ENCODE results near the gene ATR.
"Not testable (repeated sequence)": the region's sequence is repeated elsewhere in the genome, so short reads cannot be mapped to it uniquely, and the experiment has no call there.

Gene ATR

DNA sequence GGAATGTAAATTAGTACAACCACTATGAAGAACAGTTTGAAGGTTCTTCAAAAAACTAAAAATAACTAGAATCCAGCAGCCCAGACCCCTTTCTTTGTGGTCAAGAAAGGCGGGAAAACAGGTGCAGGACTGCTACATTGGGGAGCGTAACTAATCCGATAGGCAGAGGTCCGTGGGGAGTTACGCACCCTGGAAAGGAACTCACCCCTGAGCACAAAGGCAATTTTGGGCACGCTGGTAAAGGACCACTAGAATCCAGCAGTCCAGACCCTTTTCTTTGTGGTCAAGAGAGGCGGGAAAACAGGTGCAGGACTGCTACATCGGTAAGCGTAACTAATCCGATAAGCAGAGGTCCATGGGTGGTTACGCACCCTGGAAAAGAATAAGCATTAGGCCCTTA, 140.4 kb downstream of the ATR start:
- not testable (repeated sequence) for H3K27me3 ChIP-seq (ENCODE audit: control insufficient read depth, insufficient read depth, low read length, poor library complexity, severe bottlenecking); H3K9me3 ChIP-seq (ENCODE audit: control insufficient read depth, low read length); H3K36me3 ChIP-seq (ENCODE audit: control insufficient read depth, insufficient read depth, low read length); H3K4me1 ChIP-seq (ENCODE audit: control insufficient read depth, insufficient read depth, low read length); H3K4me3 ChIP-seq (ENCODE audit: insufficient read depth, low read depth, low read length); H3K27ac ChIP-seq (ENCODE audit: insufficient read depth, low read depth, low read length, poor library complexity, severe bottlenecking)
- WGBS, 2 experiments = 86 to 94% methylated on average over 11 of the region's 11 CpGs

GRCh38 chr3:142436951-142437585, 141.5 kb downstream of the ATR start:
- H3K27ac ChIP-seq (ENCODE audit: insufficient read depth, low read depth, low read length, poor library complexity, severe bottlenecking) = no peak overlapping the region
- H3K9me3 ChIP-seq (ENCODE audit: control insufficient read depth, low read length) = no peaks in the 10 kb centered on the region
- H3K4me1 ChIP-seq (ENCODE audit: control insufficient read depth, insufficient read depth, low read length) = no peaks in the 10 kb centered on the region
- H3K4me3 ChIP-seq (ENCODE audit: insufficient read depth, low read depth, low read length) = no peak overlapping the region
- H3K36me3 ChIP-seq (ENCODE audit: control insufficient read depth, insufficient read depth, low read length) = no peaks in the 10 kb centered on the region
- no peaks in the 10 kb centered on the region for H3K27me3 ChIP-seq (ENCODE audit: control insufficient read depth, insufficient read depth, low read length, poor library complexity, severe bottlenecking)

DNA sequence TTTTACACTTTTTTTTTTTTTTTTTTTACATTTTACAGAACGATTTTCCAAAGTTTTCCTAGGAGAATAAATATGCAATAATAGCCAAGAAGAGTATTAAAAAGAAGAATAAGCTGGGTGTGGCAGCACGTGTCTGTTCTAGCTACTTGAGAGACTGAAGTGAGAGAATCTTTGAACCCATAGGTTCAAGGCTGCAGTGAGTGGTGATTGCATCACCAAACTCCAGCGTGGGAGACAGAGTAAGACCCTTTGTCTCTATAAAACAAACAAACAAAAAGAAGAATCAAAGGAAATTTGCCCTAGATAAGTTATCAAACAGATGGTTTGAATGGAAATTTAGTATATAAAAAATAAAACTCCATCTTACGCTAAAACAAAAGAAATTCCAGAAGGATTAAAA, 144.0 kb downstream of the ATR start:
- Histone ChIP-seq H3K36me3 (ENCODE audit: control insufficient read depth, insufficient read depth, low read length) (peaks cover 8% of the 10 kb centered on the region), H3K27me3 (ENCODE audit: control insufficient read depth, insufficient read depth, low read length, poor library complexity, severe bottlenecking) (no peaks in the 10 kb centered on the region), H3K9me3 (ENCODE audit: control insufficient read depth, low read length) (no peaks in the 10 kb centered on the region), H3K27ac (ENCODE audit: insufficient read depth, low read depth, low read length, poor library complexity, severe bottlenecking) (no peak overlapping the region), H3K4me3 (ENCODE audit: insufficient read depth, low read depth, low read length) (no peak overlapping the region), H3K4me1 (ENCODE audit: control insufficient read depth, insufficient read depth, low read length) (no peaks in the 10 kb centered on the region)
- WGBS, 2 experiments = 81 to 86% methylated on average over 1 to 3 of the region's 4 CpGs

DNA sequence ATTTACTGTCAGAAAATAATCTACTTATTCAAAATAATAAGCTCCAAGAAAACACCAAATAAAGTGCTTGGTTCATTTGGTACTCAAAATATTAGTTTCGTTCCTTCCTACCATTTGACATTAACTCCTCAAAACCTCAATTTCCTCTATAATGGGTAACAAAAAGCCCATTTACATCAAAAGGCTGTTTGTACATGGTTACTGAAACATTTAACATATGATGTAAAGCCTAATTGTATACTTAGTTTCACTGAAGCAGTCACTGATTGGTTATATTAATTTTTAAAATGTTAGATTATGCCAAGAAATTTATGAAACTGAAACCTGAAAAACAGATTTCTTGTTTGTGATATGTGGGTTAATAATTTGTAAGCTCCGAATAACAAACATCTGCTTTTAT, 145.4 kb downstream of the ATR start:
- WGBS, 2 experiments = 90 to 100% methylated on average over 1 of the region's 2 CpGs
- peaks cover 8% of the 10 kb centered on the region for H3K36me3 ChIP-seq (ENCODE audit: control insufficient read depth, insufficient read depth, low read length)
- no peaks in the 10 kb centered on the region for H3K4me1 ChIP-seq (ENCODE audit: control insufficient read depth, insufficient read depth, low read length)

DNA sequence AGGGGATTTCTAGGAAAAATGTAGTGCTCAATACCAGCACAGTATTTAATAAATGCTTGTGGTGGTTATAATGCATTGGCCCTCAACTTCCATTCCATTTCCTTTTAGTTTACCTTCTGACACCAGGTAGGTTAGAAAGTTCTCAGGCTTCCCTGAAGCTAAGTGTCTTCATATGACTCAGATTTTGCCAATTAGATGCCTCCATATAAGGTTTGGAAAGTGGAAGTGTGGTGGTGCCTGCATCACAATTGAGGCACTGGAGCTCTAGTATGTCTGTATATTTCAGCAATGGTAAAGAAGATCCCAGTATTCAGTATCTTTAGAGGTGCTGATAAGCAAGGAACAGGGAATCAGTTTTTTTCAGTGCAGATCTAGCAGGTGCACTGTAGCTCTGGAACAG, 149.0 kb downstream of the ATR start:
- Histone ChIP-seq H3K9me3 (ENCODE audit: control insufficient read depth, low read length) (no peaks in the 10 kb centered on the region), H3K4me1 (ENCODE audit: control insufficient read depth, insufficient read depth, low read length) (no peaks in the 10 kb centered on the region), H3K36me3 (ENCODE audit: control insufficient read depth, insufficient read depth, low read length) (peaks cover 8% of the 10 kb centered on the region), H3K27me3 (ENCODE audit: control insufficient read depth, insufficient read depth, low read length, poor library complexity, severe bottlenecking) (no peaks in the 10 kb centered on the region), H3K4me3 (ENCODE audit: insufficient read depth, low read depth, low read length) (no peak overlapping the region), H3K27ac (ENCODE audit: insufficient read depth, low read depth, low read length, poor library complexity, severe bottlenecking) (no peak overlapping the region)

More for the DNA sequence above, 145.4 kb downstream of the ATR start:
- Histone ChIP-seq H3K27me3 (ENCODE audit: control insufficient read depth, insufficient read depth, low read length, poor library complexity, severe bottlenecking) (no peaks in the 10 kb centered on the region), H3K27ac (ENCODE audit: insufficient read depth, low read depth, low read length, poor library complexity, severe bottlenecking) (no peak overlapping the region), H3K4me3 (ENCODE audit: insufficient read depth, low read depth, low read length) (no peak overlapping the region), H3K9me3 (ENCODE audit: control insufficient read depth, low read length) (no peaks in the 10 kb centered on the region)

GRCh38 chr3:142424754-142425153, 153.8 kb downstream of the ATR start:
- Histone ChIP-seq H3K9me3 (ENCODE audit: control insufficient read depth, low read length) (no peaks in the 10 kb centered on the region), H3K36me3 (ENCODE audit: control insufficient read depth, insufficient read depth, low read length) (peaks cover 6% of the 10 kb centered on the region), H3K4me3 (ENCODE audit: insufficient read depth, low read depth, low read length) (no peak overlapping the region), H3K4me1 (ENCODE audit: control insufficient read depth, insufficient read depth, low read length) (no peaks in the 10 kb centered on the region), H3K27ac (ENCODE audit: insufficient read depth, low read depth, low read length, poor library complexity, severe bottlenecking) (no peak overlapping the region), H3K27me3 (ENCODE audit: control insufficient read depth, insufficient read depth, low read length, poor library complexity, severe bottlenecking) (no peaks in the 10 kb centered on the region)
- WGBS, 2 experiments = no CpG with 5 or more reads among the region's 1 CpG

DNA sequence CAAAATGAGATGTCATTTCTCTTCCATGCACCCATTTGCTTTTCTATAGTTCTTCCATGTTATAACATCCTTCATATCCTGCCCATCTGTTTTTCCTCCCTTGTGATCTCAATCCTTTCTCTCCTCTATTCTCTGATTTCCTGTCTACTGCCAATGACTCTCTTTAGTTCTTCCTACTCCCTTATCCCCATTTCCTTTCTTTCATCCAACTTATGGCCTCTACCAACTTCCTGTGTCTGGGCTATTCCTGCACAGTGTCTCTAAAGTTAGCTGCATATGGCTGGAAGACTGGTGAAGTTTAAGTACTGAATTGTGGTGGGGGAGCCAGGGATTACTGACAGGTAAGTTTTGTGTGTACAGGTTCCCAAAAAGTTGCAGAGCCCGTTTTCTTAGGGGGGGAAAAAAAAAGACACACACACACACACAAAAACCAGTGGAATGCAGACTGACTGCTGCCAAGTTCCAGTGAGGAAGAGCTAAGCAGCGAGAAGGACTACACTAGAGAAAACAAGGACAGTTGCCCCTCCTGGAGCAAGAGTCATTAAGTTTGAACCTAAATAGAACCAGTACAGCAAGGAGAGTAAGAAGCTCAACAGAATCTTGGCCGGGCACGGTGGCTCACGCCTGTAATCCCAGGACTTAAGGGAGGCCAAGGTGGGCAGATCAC, 159.5 kb downstream of the ATR start:
- Histone ChIP-seq H3K4me3 (ENCODE audit: insufficient read depth, low read depth, low read length) (no peak overlapping the region), H3K4me1 (ENCODE audit: control insufficient read depth, insufficient read depth, low read length) (no peaks in the 10 kb centered on the region), H3K36me3 (ENCODE audit: control insufficient read depth, insufficient read depth, low read length) (peaks cover 12% of the 10 kb centered on the region), H3K27me3 (ENCODE audit: control insufficient read depth, insufficient read depth, low read length, poor library complexity, severe bottlenecking) (no peaks in the 10 kb centered on the region), H3K27ac (ENCODE audit: insufficient read depth, low read depth, low read length, poor library complexity, severe bottlenecking) (no peak overlapping the region), H3K9me3 (ENCODE audit: control insufficient read depth, low read length) (no peaks in the 10 kb centered on the region)
- WGBS, 2 experiments = 88 to 96% methylated on average over 5 of the region's 5 CpGs

- WGBS, 2 experiments = 93 to 95% methylated on average over 1 of the region's 1 CpG
- no peak overlapping the region for H3K27ac ChIP-seq (ENCODE audit: insufficient read depth, low read depth, low read length, poor library complexity, severe bottlenecking)
- H3K27me3 ChIP-seq (ENCODE audit: control insufficient read depth, insufficient read depth, low read length, poor library complexity, severe bottlenecking) = no peaks in the 10 kb centered on the region
- H3K9me3 ChIP-seq (ENCODE audit: control insufficient read depth, low read length) = no peaks in the 10 kb centered on the region
- peaks cover 12% of the 10 kb centered on the region for H3K36me3 ChIP-seq (ENCODE audit: control insufficient read depth, insufficient read depth, low read length)
- no peak overlapping the region for H3K4me3 ChIP-seq (ENCODE audit: insufficient read depth, low read depth, low read length)
- H3K4me1 ChIP-seq (ENCODE audit: control insufficient read depth, insufficient read depth, low read length) = no peaks in the 10 kb centered on the region
Measured at GRCh38 chr3:142417302-142417701, 161.2 kb downstream of the ATR start.

GRCh38 chr3:142400537-142400936, 178.0 kb downstream of the ATR start:
- H3K36me3 ChIP-seq (ENCODE audit: control insufficient read depth, insufficient read depth, low read length) = peaks cover 22% of the 10 kb centered on the region
- H3K27me3 ChIP-seq (ENCODE audit: control insufficient read depth, insufficient read depth, low read length, poor library complexity, severe bottlenecking); H3K4me3 ChIP-seq (ENCODE audit: insufficient read depth, low read depth, low read length); H3K9me3 ChIP-seq (ENCODE audit: control insufficient read depth, low read length); H3K27ac ChIP-seq (ENCODE audit: insufficient read depth, low read depth, low read length, poor library complexity, severe bottlenecking); H3K4me1 ChIP-seq (ENCODE audit: control insufficient read depth, insufficient read depth, low read length): not testable (repeated sequence)
- 90 to 98% methylated on average over 6 to 7 of the region's 7 CpGs for WGBS, 2 experiments

All from ectodermal cell (in vitro differentiated cells).